Prostate gland (tissue), 2 donors: ENCODE data around the gene SLC4A11. TPM values are rescaled to one million over a fixed set of nuclear protein-coding genes. Genes with fewer than 3 reads are reported as not detected.

ENCODE experiments used
- DNase-seq: peaks from one replicate; pipeline ENCODE4 v3.0.0-alpha.2; 2019; ENCODE audit warnings: low spot score
- H3K27ac ChIP-seq, 2 donors: fragments of 200-600 bp; sonication (generic); 2 replicates each; pipeline ENCODE4 v1.5.1; 2017 to 2019
- H3K27me3 ChIP-seq: fragments of 200-600 bp; sonication (generic); replicated peaks from 2 replicates; pipeline ENCODE4 v1.5.1; 2019; ENCODE audit not compliant: insufficient read depth
- H3K36me3 ChIP-seq, 2 donors: fragments of 200-600 bp; sonication (generic); 1 replicate in 1 of 2; 2 replicates in 1 of 2; pipeline versions ENCODE4 v1.5.1 to v1.8.1; 2017 to 2019
- H3K4me1 ChIP-seq: fragments of 200-600 bp; sonication (generic); replicated peaks from 2 replicates; pipeline ENCODE4 v1.5.1; 2019
- H3K4me3 ChIP-seq, 2 donors: fragments of 200-600 bp; sonication (generic); 2 replicates each; pipeline ENCODE4 v1.5.1; 2017 to 2019
- H3K9me3 ChIP-seq: fragments of 200-600 bp; sonication (generic); 2 replicates; pipeline ENCODE4 v1.5.1; 2017
- CTCF ChIP-seq, 4 experiments: fragments of 200-600 bp in 2 of 4; fragments of 450-650 bp in 2 of 4; sonication (generic) in 2 of 4; IDR thresholded peaks; 1 replicate in 3 of 4; 2 replicates in 1 of 4; pipeline ENCODE4 v1.5.1; 2016 to 2019; ENCODE audit warnings: antibody characterized with exemption in 4 of 4, mild to moderate bottlenecking in 2 of 4, moderate library complexity in 2 of 4
- POLR2A ChIP-seq: fragments of 450-650 bp; IDR thresholded peaks from one replicate; pipeline ENCODE4 v1.6.1; 2016; ENCODE audit warnings: antibody characterized with exemption, mild to moderate bottlenecking
- POLR2AphosphoS5 ChIP-seq: sonication (generic); formaldehyde crosslinking; IDR thresholded peaks from one replicate; pipeline ENCODE4 v1.6.1; 2017; ENCODE audit warnings: antibody characterized with exemption
- WGBS: methylation state at CpG from one replicate; pipeline ENCODE4 v1.1.5; 2018; 5-methylcytosine and 5-hydroxymethylcytosine counted together
- intact Hi-C: fragments of 100-400 bp; cut with DNase I; formaldehyde crosslinking; loops from one replicate; pipeline ENCODE4 v1.14.2; 2022
- total RNA-seq, 2 donors: library from RNA; depleted of rRNA; stranded (reverse); fragments of >200 nt; gene quantifications; one replicate each; pipeline ENCODE4 v1.1.0, GENCODE V29; 2016

The SLC4A11 gene
- total RNA-seq, 2 donors from 2014 or later, result 9.2 to 12.7 TPM

DNA sequence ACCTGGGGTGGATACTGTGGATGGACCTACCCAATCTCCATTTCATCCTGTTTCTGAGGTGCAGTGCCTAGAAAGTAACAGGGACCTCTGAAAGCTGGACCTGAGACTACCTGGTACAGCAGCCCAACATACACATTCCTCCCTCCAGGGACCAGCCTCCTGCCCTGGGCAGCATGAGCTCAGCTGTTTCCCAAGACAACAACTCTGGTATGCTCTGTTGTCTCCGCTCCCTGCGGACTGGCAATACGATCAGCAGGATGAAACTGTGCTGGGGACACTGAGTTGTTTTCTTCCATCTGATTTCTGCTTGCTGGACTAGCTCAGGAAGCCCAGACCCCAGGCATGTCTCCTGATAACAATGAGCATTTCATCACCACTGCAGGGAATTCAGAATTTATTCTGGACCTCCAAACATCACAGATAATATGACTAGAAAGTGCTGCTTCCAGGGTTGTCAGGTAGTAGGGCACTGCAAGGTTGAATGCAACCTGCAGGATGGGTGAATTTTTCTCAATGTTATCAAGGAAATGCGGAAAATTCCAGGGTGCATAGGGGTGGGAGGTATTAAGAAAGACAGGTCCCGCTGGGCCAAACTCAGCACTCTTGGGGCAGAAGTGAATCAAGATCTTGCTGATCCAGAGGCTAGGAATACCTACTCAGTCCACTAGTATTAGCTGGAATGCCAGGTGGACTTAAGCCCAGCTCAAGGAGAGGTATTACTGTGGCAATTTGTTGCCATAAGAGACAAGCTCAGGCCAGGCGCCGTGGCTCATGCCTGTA lies 38.9 kb upstream of the SLC4A11 start:
- no peak for DNase-seq
- 93% methylated on average over 7 of the region's 7 CpGs for WGBS
- no peak for TF ChIP-seq POLR2A
- Histone ChIP-seq H3K36me3 (peaks cover 0 to 3% of the 10 kb centered on the region in 2 donors), H3K27me3 (no peaks in the 10 kb centered on the region), H3K27ac (no peak overlapping the region), H3K9me3 (no peaks in the 10 kb centered on the region), H3K4me3 (no peak overlapping the region), H3K4me1 (no peaks in the 10 kb centered on the region)
- intact Hi-C loops, result no loop called here

DNA sequence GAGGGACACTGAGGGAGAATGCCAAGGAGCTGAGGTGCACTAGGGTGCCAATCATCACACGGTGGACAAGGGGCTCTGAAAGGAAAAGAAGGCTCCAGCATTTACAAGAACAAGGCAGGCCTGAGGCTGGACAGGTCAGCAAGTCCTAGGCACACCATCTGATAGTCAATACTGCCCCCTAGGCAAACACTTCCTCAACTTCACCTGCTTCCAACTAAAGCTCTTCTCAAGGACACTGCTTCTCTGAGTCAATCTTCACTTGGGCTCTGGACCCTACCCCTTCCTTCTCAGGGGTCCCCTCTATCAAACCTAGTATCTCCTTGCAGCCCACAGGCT lies 37.7 kb upstream of the SLC4A11 start:
- no peaks in the 10 kb centered on the region for H3K9me3 ChIP-seq
- intact Hi-C loops, result no loop called here
- peak; percentile 13 for DNase-seq
- TF ChIP-seq POLR2A (no peak), CTCF (IDR thresholded peaks at IDR 0.05) (peak in 1 of 4 experiments; percentile 23), POLR2AphosphoS5 (no peak)
- H3K36me3 ChIP-seq, result peaks cover 0 to 2% of the 10 kb centered on the region in 2 donors
- no peak overlapping the region for H3K4me3 ChIP-seq
- no peak overlapping the region for H3K27ac ChIP-seq
- WGBS, result 16% methylated on average over 1 of the region's 1 CpG
- H3K4me1 ChIP-seq, result no peaks in the 10 kb centered on the region
- H3K27me3 ChIP-seq, result no peaks in the 10 kb centered on the region

- no peaks in the 10 kb centered on the region for H3K27me3 ChIP-seq
- WGBS, result 54% methylated on average over 2 of the region's 2 CpGs
- H3K9me3 ChIP-seq, result no peaks in the 10 kb centered on the region
- no peak for DNase-seq
- H3K27ac ChIP-seq, result no peak overlapping the region
- no peak overlapping the region for H3K4me3 ChIP-seq
- intact Hi-C loops, result no loop called here
- H3K36me3 ChIP-seq, result no peaks in the 10 kb centered on the region
- H3K4me1 ChIP-seq, result no peaks in the 10 kb centered on the region
- TF ChIP-seq POLR2A (no peak), POLR2AphosphoS5 (no peak)
Measured at GRCh38 chr20:3275966-3276679, 37.1 kb upstream of the SLC4A11 start.

- DNase-seq, result no peak
- H3K4me3 ChIP-seq, result no peak overlapping the region
- 89% methylated on average over 5 of the region's 5 CpGs for WGBS
- TF ChIP-seq CTCF (IDR thresholded peaks at IDR 0.05) (no peak), POLR2A (no peak), POLR2AphosphoS5 (no peak)
- H3K27me3 ChIP-seq, result no peaks in the 10 kb centered on the region
- H3K9me3 ChIP-seq, result no peaks in the 10 kb centered on the region
- H3K4me1 ChIP-seq, result no peaks in the 10 kb centered on the region
- no peaks in the 10 kb centered on the region for H3K36me3 ChIP-seq
- intact Hi-C loops, result no loop called here
- H3K27ac ChIP-seq, result no peak overlapping the region
Measured at GRCh38 chr20:3275064-3275935, 36.3 kb upstream of the SLC4A11 start.

DNA sequence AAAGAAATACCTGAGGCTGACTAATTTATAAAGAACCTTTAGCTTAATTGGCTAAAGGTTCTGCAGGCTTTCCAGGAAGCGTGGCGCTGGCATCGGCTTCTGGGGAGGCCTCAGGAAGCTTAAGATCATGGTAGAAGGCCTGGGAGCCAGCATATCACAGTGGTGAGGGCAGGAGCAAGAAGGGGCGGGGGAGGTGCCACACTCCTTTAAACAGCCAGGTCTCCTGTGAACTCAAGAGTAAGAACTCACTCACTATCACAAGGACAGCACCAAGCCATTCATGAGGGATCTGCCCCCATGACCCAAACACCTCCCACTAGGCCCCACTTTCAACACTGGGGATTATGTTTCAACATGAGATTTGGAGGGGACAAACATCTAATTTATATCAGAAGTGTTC lies 34.4 kb upstream of the SLC4A11 start:
- Histone ChIP-seq H3K27ac (no peak overlapping the region), H3K36me3 (no peaks in the 10 kb centered on the region), H3K27me3 (no peaks in the 10 kb centered on the region), H3K9me3 (no peaks in the 10 kb centered on the region), H3K4me3 (no peak overlapping the region), H3K4me1 (no peaks in the 10 kb centered on the region)
- DNase-seq, result no peak
- WGBS, result 90% methylated on average over 4 of the region's 4 CpGs
- TF ChIP-seq POLR2AphosphoS5 (no peak), CTCF (IDR thresholded peaks at IDR 0.05) (no peak), POLR2A (no peak)
- intact Hi-C loops, result no loop called here
